ENCODE results near the gene PPM1E. TPM values are rescaled to one million over a fixed set of nuclear protein-coding genes. Genes with fewer than 3 reads are reported as not detected.
"Not testable (repeated sequence)": the region's sequence is repeated elsewhere in the genome, so short reads cannot be mapped to it uniquely, and the experiment has no call there.

PPM1E gene
- total RNA-seq, 3 donors from 2014 or later (not counting 1 experiment from before 2014, with no cell fraction given), result not detected

- no peak overlapping the region for H3K4me3 ChIP-seq (ENCODE audit: low read length)
- no peaks in the 10 kb centered on the region for H3K9me3 ChIP-seq (ENCODE audit: control insufficient read depth, insufficient read depth, low read length)
- no peaks in the 10 kb centered on the region for H3K9me3 Mint-ChIP-seq
- no peaks in the 10 kb centered on the region for H3K36me3 Mint-ChIP-seq
- H3K27ac ChIP-seq (ENCODE audit: low read length), result no peak overlapping the region
- TF ChIP-seq CTCF (IDR thresholded peaks at IDR 0.05), result no peak
- H3K36me3 ChIP-seq (ENCODE audit: control insufficient read depth, insufficient read depth, low read length), result no peaks in the 10 kb centered on the region
- no peak overlapping the region for H3K27ac Mint-ChIP-seq
- DNase-seq, result no peak
- H3K27me3 Mint-ChIP-seq (ENCODE audit: low read depth in 2 of 2), result no peaks in the 10 kb centered on the region
- H3K4me3 Mint-ChIP-seq, result no peak overlapping the region
- no peaks in the 10 kb centered on the region for H3K4me1 ChIP-seq (ENCODE audit: control insufficient read depth, insufficient read depth, low read length)
- no peak for ATAC-seq
- H3K27me3 ChIP-seq (ENCODE audit: control insufficient read depth, insufficient read depth, low read length), result no peaks in the 10 kb centered on the region
- H3K4me1 Mint-ChIP-seq, result no peaks in the 10 kb centered on the region
- WGBS (ENCODE audit: insufficient coverage), result 73% methylated on average over 1 of the region's 3 CpGs
- intact Hi-C loops (cut with micrococcal nuclease), result no loop called here
These were observed 33.5 kb downstream of the PPM1E start for GRCh38 chr17:58789160-58789559.

GRCh38 chr17:58789831-58790230, 34.2 kb downstream of the PPM1E start:
- Histone ChIP-seq H3K36me3 (ENCODE audit: control insufficient read depth, insufficient read depth, low read length) (no peaks in the 10 kb centered on the region), H3K9me3 (ENCODE audit: control insufficient read depth, insufficient read depth, low read length) (no peaks in the 10 kb centered on the region), H3K27me3 (ENCODE audit: control insufficient read depth, insufficient read depth, low read length) (no peaks in the 10 kb centered on the region), H3K27ac (ENCODE audit: low read length) (no peak overlapping the region), H3K4me1 (ENCODE audit: control insufficient read depth, insufficient read depth, low read length) (no peaks in the 10 kb centered on the region), H3K4me3 (ENCODE audit: low read length) (no peak overlapping the region)
- H3K9me3 Mint-ChIP-seq, result peaks cover 0 to 2% of the 10 kb centered on the region in 2 donors
- intact Hi-C loops (cut with micrococcal nuclease), result no loop called here
- no peak for TF ChIP-seq CTCF (IDR thresholded peaks at IDR 0.05)
- WGBS (ENCODE audit: insufficient coverage), result 88% methylated on average over 1 of the region's 1 CpG
- no peaks in the 10 kb centered on the region for H3K36me3 Mint-ChIP-seq
- no peak overlapping the region for H3K4me3 Mint-ChIP-seq
- H3K27me3 Mint-ChIP-seq (ENCODE audit: low read depth in 2 of 2), result no peaks in the 10 kb centered on the region
- no peaks in the 10 kb centered on the region for H3K4me1 Mint-ChIP-seq
- no peak overlapping the region for H3K27ac Mint-ChIP-seq
- no peak for ATAC-seq
- no peak for DNase-seq

- not testable (repeated sequence) for DNase-seq
- 89% methylated on average over 2 of the region's 2 CpGs for WGBS (ENCODE audit: insufficient coverage)
These were observed 38.9 kb downstream of the PPM1E start for GRCh38 chr17:58794508-58794907.

GRCh38 chr17:58802188-58802587, 46.5 kb downstream of the PPM1E start:
- no peak overlapping the region for H3K4me3 Mint-ChIP-seq
- TF ChIP-seq CTCF (IDR thresholded peaks at IDR 0.05), result no peak
- Histone ChIP-seq H3K4me1 (ENCODE audit: control insufficient read depth, insufficient read depth, low read length) (no peaks in the 10 kb centered on the region), H3K27ac (ENCODE audit: low read length) (no peak overlapping the region), H3K4me3 (ENCODE audit: low read length) (no peak overlapping the region), H3K27me3 (ENCODE audit: control insufficient read depth, insufficient read depth, low read length) (peaks cover 6% of the 10 kb centered on the region), H3K36me3 (ENCODE audit: control insufficient read depth, insufficient read depth, low read length) (no peaks in the 10 kb centered on the region), H3K9me3 (ENCODE audit: control insufficient read depth, insufficient read depth, low read length) (no peaks in the 10 kb centered on the region)
- no peak for DNase-seq
- peaks cover 24 to 35% of the 10 kb centered on the region in 2 donors for H3K27me3 Mint-ChIP-seq (ENCODE audit: low read depth in 2 of 2)
- WGBS (ENCODE audit: insufficient coverage), result no CpG with 5 or more reads among the region's 1 CpG
- H3K36me3 Mint-ChIP-seq, result peaks cover 13% of the 10 kb centered on the region
- no peak overlapping the region for H3K27ac Mint-ChIP-seq
- no peaks in the 10 kb centered on the region for H3K4me1 Mint-ChIP-seq
- intact Hi-C loops (cut with micrococcal nuclease), result no loop called here
- H3K9me3 Mint-ChIP-seq, result peaks cover 0 to 2% of the 10 kb centered on the region in 2 donors
- no peak for ATAC-seq

More at GRCh38 chr17:58794508-58794907, 38.9 kb downstream of the PPM1E start:
- H3K4me3 Mint-ChIP-seq; H3K27me3 ChIP-seq (ENCODE audit: control insufficient read depth, insufficient read depth, low read length); H3K4me3 ChIP-seq (ENCODE audit: low read length); H3K36me3 Mint-ChIP-seq; H3K27me3 Mint-ChIP-seq (ENCODE audit: low read depth in 2 of 2); ATAC-seq; H3K9me3 Mint-ChIP-seq; H3K9me3 ChIP-seq (ENCODE audit: control insufficient read depth, insufficient read depth, low read length); H3K4me1 Mint-ChIP-seq; H3K4me1 ChIP-seq (ENCODE audit: control insufficient read depth, insufficient read depth, low read length); H3K27ac Mint-ChIP-seq; H3K27ac ChIP-seq (ENCODE audit: low read length); H3K36me3 ChIP-seq (ENCODE audit: control insufficient read depth, insufficient read depth, low read length); intact Hi-C loops (cut with micrococcal nuclease): not testable (repeated sequence)
